ENCODE results near the gene OR10A6. TPM values are rescaled to one million over a fixed set of nuclear protein-coding genes. Genes with fewer than 3 reads are reported as not detected.
A peak's percentile ranks its signal among the peaks of the same experiment; 100 is the strongest.

OR10A6 gene
- total and polyA plus RNA-seq, 2 of the 4 experiments (the other 2 are of a cell fraction): 0.19 TPM; not detected in 1

- BruUV-seq (replicated peaks): no TSS peak
Observed at GRCh38 chr11:7890417-7891172, 40.5 kb downstream of the OR10A6 start.

More at GRCh38 chr11:7890417-7891172, 40.5 kb downstream of the OR10A6 start:
- Histone ChIP-seq H3K27me3 (ENCODE audit: control insufficient read depth, insufficient read depth, low read length) (no peaks in the 10 kb centered on the region), H4K91ac (ENCODE audit: insufficient read depth, low read depth, low read length) (no peak overlapping the region; the same call in 1 of the 2 replicates), H2BK20ac (ENCODE audit: low read depth, low read length) (peak overlapping the region; percentile 31; the same call in 1 of the 2 replicates), H2BK120ac (ENCODE audit: low read depth, low read length) (peak overlapping the region; percentile 44; the same call in 1 of the 2 replicates), H3K4me1 (ENCODE audit: control insufficient read depth, insufficient read depth, low read length) (peaks cover 9% of the 10 kb centered on the region), H3K9me1 (ENCODE audit: insufficient read depth, low read length) (no peaks in the 10 kb centered on the region), H3K56ac (ENCODE audit: extremely low read depth, insufficient read depth, low read length) (no peak overlapping the region), H2AK5ac (ENCODE audit: low read depth, low read length) (no peak overlapping the region), H3K18ac (ENCODE audit: low read depth, low read length) (peak overlapping the region; percentile 24; the same call in 1 of the 2 replicates), H3K27ac (ENCODE audit: insufficient read depth, low read length) (no peak overlapping the region), H3K4ac (ENCODE audit: low read depth, low read length) (peak overlapping the region; percentile 11; the same call in 1 of the 2 replicates), H2AFZ (replicated peaks; ENCODE audit: low read length, poor library complexity) (peak overlapping the region; percentile 64), H4K20me1 (ENCODE audit: insufficient read depth, low read length) (no peaks in the 10 kb centered on the region), H2BK5ac (ENCODE audit: low read depth, low read length, poor library complexity, severe bottlenecking) (no peak overlapping the region), H3K4me3 (ENCODE audit: insufficient read depth, low read depth, low read length) (no peak overlapping the region), H2BK15ac (ENCODE audit: low read depth, low read length) (0 out of 3 replicates have a peak overlapping the region, but pooled peaks have one; percentile 74), H4K5ac (ENCODE audit: low read depth, low read length) (peak overlapping the region; percentile 84), H3K14ac (replicated peaks; ENCODE audit: low read depth, low read length) (no peak overlapping the region), H3K4me2 (ENCODE audit: low read depth, low read length) (peak overlapping the region; percentile 89; the same call in 1 of the 2 replicates), H3K23ac (ENCODE audit: low read depth, low read length) (no peak overlapping the region), H2AK9ac (replicated peaks; ENCODE audit: low read depth, low read length, poor library complexity) (no peak overlapping the region), H4K8ac (ENCODE audit: low read depth in 2 of 2, low read length in 2 of 2) (peak overlapping the region in 1 of 2 experiments; percentile 7; a peak in 2 of 4 replicates), H3K9me3 (ENCODE audit: control insufficient read depth, insufficient read depth, low read length) (no peaks in the 10 kb centered on the region), H3K36me3 (ENCODE audit: control insufficient read depth, insufficient read depth, low read length) (no peaks in the 10 kb centered on the region), H3K79me1 (ENCODE audit: low read depth in 1 of 2, low read length in 2 of 2) (no peaks in the 10 kb centered on the region), H3K9ac (ENCODE audit: low read depth, low read length) (no peak overlapping the region; the same call in 1 of the 2 replicates)
- POLR2A ChIA-PET (ENCODE audit: unreplicated experiment): no interaction called here
- no CpG with 5 or more reads among the region's 6 CpGs for WGBS, 2 experiments (ENCODE audit: extremely low coverage in 2 of 2, insufficient read length in 1 of 2)
- ATAC-seq (ENCODE audit: low read depth): no peak
- DNase-seq: no peak
- intact Hi-C loops (cut with micrococcal nuclease): loop anchor here (5.0 to 10.0 kb wide), 3 partner anchors 77 to 316 kb away; partner anchors contain the start of gene NLRP10
- dilution Hi-C loops (cut with HindIII; ENCODE audit: low sequenced_read_pairs, unreplicated experiment): no loop called here
- in situ Hi-C loops (cut with MboI; ENCODE audit: low sequenced_read_pairs): loop anchor here (5.0 to 25.0 kb wide), 3 partner anchors 102 to 328 kb away; no protein-coding TSS in a partner anchor
- TF ChIP-seq MXI1 (IDR thresholded peaks at IDR 0.05; ENCODE audit: borderline replicate concordance, low read depth, low read length): no peak
- TF ChIP-seq USF2 (IDR thresholded peaks at IDR 0.05; ENCODE audit: low read depth, low read length): no peak
- no peak for TF ChIP-seq CEBPB (IDR thresholded peaks at IDR 0.05; ENCODE audit: low read depth, low read length)
- TF ChIP-seq BHLHE40 (IDR thresholded peaks at IDR 0.05; ENCODE audit: low read depth, low read length): no peak
- TF ChIP-seq NFE2L2 (IDR thresholded peaks at IDR 0.05; ENCODE audit: low read depth, low read length): no peak
- no peak for TF ChIP-seq RFX5 (IDR thresholded peaks at IDR 0.05; ENCODE audit: low read depth, low read length)
- no peak for TF ChIP-seq RCOR1 (IDR thresholded peaks at IDR 0.05; ENCODE audit: insufficient replicate concordance, low read length)
- no peak for TF ChIP-seq MAZ (IDR thresholded peaks at IDR 0.05; ENCODE audit: borderline replicate concordance, low read depth, low read length)
- no peak for TF ChIP-seq CTCF (conservative IDR thresholded peaks at IDR 0.05; ENCODE audit: low read depth, low read length)
- CTCF ChIA-PET: interaction anchor here (0.6 to 4.7 kb wide), 4 partner anchors 15 to 116 kb away, joined by 3 to 51 read pairs (median 11); partner anchors contain the start of gene EIF3F

Measured in IMR-90 (cell line).